Erythroblast (primary cell): Measurements from ENCODE around the gene C2.

ENCODE experiments used
- DNase-seq, 2 experiments: peaks; one replicate each; lab custom pipeline; 2025; lab: John Stamatoyannopoulos, UW
- GATA1 ChIP-seq: IDR thresholded peaks from 2 replicates; pipeline ENCODE4 v1.6.1; 2011; ENCODE audit warnings: low read depth, mild to moderate bottlenecking, control low read depth, low read length, moderate library complexity
- POLR2A ChIP-seq: IDR thresholded peaks from 2 replicates; pipeline ENCODE4 v1.6.1; 2011; ENCODE audit warnings: mild to moderate bottlenecking, low read length

Gene C2

GRCh38 chr6:31927242-31927862 lies at the start of gene C2:
Gene C2, plus strand, starts transcription at chr6:31927717. Its CDS starts 36 bp downstream, at chr6:31927753.
- DNase-seq, result no peak
- no peak for TF ChIP-seq GATA1
- no peak for TF ChIP-seq POLR2A

- TF ChIP-seq POLR2A (no peak), GATA1 (no peak)
- no peak for DNase-seq
These were observed 49.3 kb upstream of the C2 start for GRCh38 chr6:31878222-31878621.

GRCh38 chr6:31878726-31879125 lies 48.8 kb upstream of the C2 start, which contains the start of gene SLC44A4:
Gene SLC44A4, minus strand, starts transcription at chr6:31878997. Its CDS starts 17 bp downstream, at chr6:31878980.
- DNase-seq, result no peak
- TF ChIP-seq POLR2A (no peak), GATA1 (no peak)

GRCh38 chr6:31879143-31879542 lies 48.4 kb upstream of the C2 start:
- TF ChIP-seq GATA1, result no peak
- TF ChIP-seq POLR2A, result no peak

GRCh38 chr6:31879901-31880300 lies 47.6 kb upstream of the C2 start:
- DNase-seq, result no peak
- TF ChIP-seq POLR2A (no peak), GATA1 (no peak)

More at GRCh38 chr6:31879143-31879542, 48.4 kb upstream of the C2 start:
- no peak for DNase-seq

GRCh38 chr6:31880616-31881015 lies 46.9 kb upstream of the C2 start:
- TF ChIP-seq POLR2A, result no peak
- no peak for TF ChIP-seq GATA1
- no peak for DNase-seq

GRCh38 chr6:31881136-31881859 lies 46.2 kb upstream of the C2 start:
- DNase-seq, result no peak
- no peak for TF ChIP-seq POLR2A
- no peak for TF ChIP-seq GATA1

GRCh38 chr6:31882344-31882743 lies 45.2 kb upstream of the C2 start:
- TF ChIP-seq GATA1, result no peak
- no peak for TF ChIP-seq POLR2A
- DNase-seq, result no peak

GRCh38 chr6:31883676-31884075 lies 43.8 kb upstream of the C2 start:
- no peak for DNase-seq
- TF ChIP-seq POLR2A (no peak), GATA1 (no peak)

GRCh38 chr6:31884528-31885035 lies 42.9 kb upstream of the C2 start:
- DNase-seq, result no peak
- TF ChIP-seq POLR2A, result no peak
- TF ChIP-seq GATA1, result no peak

- no peak for TF ChIP-seq POLR2A
- no peak for TF ChIP-seq GATA1
- DNase-seq, result no peak
These were observed 41.0 kb upstream of the C2 start for GRCh38 chr6:31886541-31886991.

- TF ChIP-seq GATA1, result no peak
- no peak for TF ChIP-seq POLR2A
- no peak for DNase-seq
These were observed 40.1 kb upstream of the C2 start for GRCh38 chr6:31887173-31888007.
